NCI-H1105 treated with DMSO at 0.1 percent for 48 hours (cell line): ENCODE data around the gene TLR9.
"Not testable (repeated sequence)": the region's sequence is repeated elsewhere in the genome, so short reads cannot be mapped to it uniquely, and the experiment has no call there.

ENCODE experiments used
- DNase-seq: peaks from one replicate; lab custom pipeline; 2025; lab: John Stamatoyannopoulos, UW

The TLR9 gene

GRCh38 chr3:52195291-52195597 lies 30.2 kb downstream of the TLR9 start:
- DNase-seq: no peak

GRCh38 chr3:52194485-52195290 lies 30.8 kb downstream of the TLR9 start:
- DNase-seq: no peak

- DNase-seq: no peak
Measured at GRCh38 chr3:52193065-52193464, 32.4 kb downstream of the TLR9 start.

- DNase-seq: no peak
Measured at GRCh38 chr3:52191663-52192062, 33.8 kb downstream of the TLR9 start.

GRCh38 chr3:52190294-52191074 lies 35.0 kb downstream of the TLR9 start:
- no peak for DNase-seq

- DNase-seq: no peak
Measured at GRCh38 chr3:52188556-52188955, 36.9 kb downstream of the TLR9 start.

GRCh38 chr3:52186729-52187128 lies 38.7 kb downstream of the TLR9 start:
- DNase-seq: no peak

GRCh38 chr3:52185837-52186236 lies 39.6 kb downstream of the TLR9 start:
- DNase-seq: no peak

GRCh38 chr3:52185311-52185710 lies 40.1 kb downstream of the TLR9 start:
- DNase-seq: no peak

GRCh38 chr3:52184690-52185089 lies 40.8 kb downstream of the TLR9 start:
- no peak for DNase-seq

GRCh38 chr3:52183786-52184445 lies 41.5 kb downstream of the TLR9 start:
- DNase-seq: no peak

GRCh38 chr3:52182691-52183090 lies 42.8 kb downstream of the TLR9 start:
- DNase-seq: no peak

GRCh38 chr3:52182196-52182595 lies 43.2 kb downstream of the TLR9 start:
- no peak for DNase-seq

GRCh38 chr3:52181543-52181942 lies 43.9 kb downstream of the TLR9 start:
- DNase-seq: no peak

GRCh38 chr3:52178537-52178936 lies 46.9 kb downstream of the TLR9 start:
- no peak for DNase-seq

GRCh38 chr3:52178126-52178525 lies 47.3 kb downstream of the TLR9 start:
- DNase-seq: not testable (repeated sequence)

GRCh38 chr3:52177701-52178042 lies 47.8 kb downstream of the TLR9 start:
- DNase-seq: no peak

GRCh38 chr3:52176951-52177700 lies 48.3 kb downstream of the TLR9 start:
- DNase-seq: no peak

- DNase-seq: no peak
Measured at GRCh38 chr3:52176180-52176752, 49.2 kb downstream of the TLR9 start.

- DNase-seq: no peak
Measured at GRCh38 chr3:52175416-52176179, 49.8 kb downstream of the TLR9 start.

- DNase-seq: no peak
Measured at GRCh38 chr3:52174896-52175295, 50.5 kb downstream of the TLR9 start.
